Upper lobe of left lung (tissue), 6 donors: Measurements from ENCODE around the gene PYGL. TPM values are rescaled to one million over a fixed set of nuclear protein-coding genes. Genes with fewer than 3 reads are reported as not detected.

Experiments
- ATAC-seq, 2 donors: fragments of 200-7000 bp; cut with Tn5 transposase; one replicate each; pipeline ENCODE4 v1.9.1; 2022; ENCODE audit warnings: mild to moderate bottlenecking in 2 of 2, moderate library complexity in 2 of 2; ENCODE audit not compliant: low FRiP score in 2 of 2
- DNase-seq, 2 donors: peaks; one replicate each; pipeline ENCODE4 v3.0.0-alpha.2; 2019 to 2020
- H3K27ac ChIP-seq, 4 donors: fragments of 200-600 bp; sonication (generic); one replicate each; pipeline ENCODE4 v1.5.1; 2016 to 2019
- H3K27me3 ChIP-seq, 4 donors: fragments of 200-600 bp; sonication (generic); one replicate each; pipeline ENCODE4 v1.5.1; 2017 to 2019
- H3K36me3 ChIP-seq, 4 donors: fragments of 200-600 bp; sonication (generic); one replicate each; pipeline ENCODE4 v1.5.1; 2016 to 2019
- H3K4me1 ChIP-seq, 4 donors: fragments of 200-600 bp; sonication (generic); one replicate each; pipeline ENCODE4 v1.5.1; 2018 to 2019
- H3K4me3 ChIP-seq, 4 donors: fragments of 200-600 bp; sonication (generic); one replicate each; pipeline ENCODE4 v1.5.1; 2017 to 2019; ENCODE audit warnings: mild to moderate bottlenecking in 2 of 4, moderate library complexity in 1 of 4
- H3K9me3 ChIP-seq, 4 donors: fragments of 200-600 bp; sonication (generic); one replicate each; pipeline ENCODE4 v1.5.1; 2018 to 2019
- EP300 ChIP-seq, 4 donors: sonication (generic); formaldehyde crosslinking; IDR thresholded peaks; one replicate each; pipeline ENCODE4 v1.5.1; 2017; ENCODE audit warnings: antibody characterized with exemption in 4 of 4, control low read depth in 2 of 4
- POLR2A ChIP-seq, 4 donors: fragments of 450-650 bp; IDR thresholded peaks; one replicate each; pipeline ENCODE4 v1.5.1; 2016 to 2017; ENCODE audit warnings: antibody characterized with exemption in 4 of 4, mild to moderate bottlenecking in 2 of 4
- POLR2AphosphoS5 ChIP-seq, 2 donors: sonication (generic); formaldehyde crosslinking; IDR thresholded peaks; one replicate each; pipeline ENCODE4 v1.5.1; 2017; ENCODE audit warnings: antibody characterized with exemption in 2 of 2
- WGBS, 2 donors: methylation state at CpG; one replicate each; pipeline ENCODE4 v1.1.5; 2017 to 2018; 5-methylcytosine and 5-hydroxymethylcytosine counted together
- total RNA-seq, 6 donors: library from RNA; depleted of rRNA in 4 of 6; stranded (reverse); fragments of >200 nt in 4 of 6; gene quantifications; one replicate each; pipeline versions ENCODE4 v1.1.0 to v1.2.1, GENCODE V29; 2016 to 2021
- TF ChIP-seq, protein P1 (sequence below), 6 experiments: fragments of 450-650 bp in 4 of 6; fragments of 200-600 bp in 2 of 6; sonication (generic) in 2 of 6; IDR thresholded peaks; one replicate each; pipeline ENCODE4 v1.5.1; 2016 to 2019; ENCODE audit warnings: antibody characterized with exemption in 6 of 6
- donor health status: DM: no; HTN: no; CAD: no; lungs with moderate emphysema.
- donor health status: DM: no; HTN: yes; CAD: no; lungs with severe emphysema.

Gene PYGL
- total RNA-seq, 6 donors from 2014 or later = 33.6 to 73.2 (median 55.9) TPM

DNA sequence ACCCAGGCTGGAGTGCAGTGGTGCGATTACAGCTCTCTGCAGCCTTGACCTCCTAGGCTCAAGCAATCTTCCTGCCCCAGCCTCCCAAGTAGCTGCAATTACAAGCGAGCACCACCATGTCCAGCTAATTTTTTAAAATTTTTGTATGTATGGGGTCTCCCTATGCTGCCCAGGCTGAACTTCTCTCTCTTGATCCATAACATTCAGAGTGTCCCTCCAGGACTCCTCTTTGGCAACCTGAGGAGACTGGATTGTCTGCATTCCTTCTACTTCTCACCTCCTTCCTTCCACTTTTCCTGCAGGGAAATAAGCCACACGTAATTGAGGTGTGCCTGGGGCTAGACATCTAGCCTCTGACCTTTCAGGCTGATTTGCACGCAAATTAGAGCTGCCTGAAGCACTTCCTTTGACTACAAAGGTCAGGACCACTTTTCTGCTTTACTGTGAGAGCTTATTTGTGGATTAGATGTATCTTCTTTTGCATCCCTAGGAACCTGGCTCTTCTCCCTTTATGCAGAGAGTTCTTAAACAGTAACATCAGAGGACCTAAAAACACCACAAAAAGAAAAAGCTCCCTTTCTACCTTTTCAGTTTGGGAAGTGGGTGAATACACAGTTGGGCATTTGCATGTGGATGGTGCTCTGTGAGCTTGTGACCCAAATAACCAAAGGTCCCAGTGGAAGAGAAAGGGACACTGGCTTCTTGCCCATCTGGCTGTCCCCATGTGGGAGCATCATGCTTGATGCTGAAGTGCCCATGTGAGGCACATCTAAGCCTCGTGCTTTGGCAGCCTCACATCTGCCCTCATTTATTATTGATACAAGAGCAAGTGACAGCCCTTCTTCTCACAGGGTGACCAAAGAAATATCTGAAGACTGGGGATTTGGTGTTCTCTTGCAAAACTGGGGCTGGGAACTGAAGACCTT, 33.5 kb downstream of the PYGL start:
- Histone ChIP-seq H3K27me3 (no peaks in the 10 kb centered on the region), H3K4me3 (no peak overlapping the region), H3K9me3 (no peaks in the 10 kb centered on the region), H3K36me3 (peaks cover 8 to 85% (median 45%) of the 10 kb centered on the region in 4 donors), H3K4me1 (no peaks in the 10 kb centered on the region), H3K27ac (no peak overlapping the region)
- 72 to 83% methylated on average over 5 of the region's 5 CpGs for WGBS, 2 donors
- no peak for ATAC-seq
- no peak for DNase-seq
- no peak for TF ChIP-seq EP300 (IDR thresholded peaks at IDR 0.05)
- TF ChIP-seq POLR2AphosphoS5 (IDR thresholded peaks at IDR 0.05) = no peak
- TF ChIP-seq POLR2A (IDR thresholded peaks at IDR 0.05) = no peak
- TF ChIP-seq, protein P1, sequence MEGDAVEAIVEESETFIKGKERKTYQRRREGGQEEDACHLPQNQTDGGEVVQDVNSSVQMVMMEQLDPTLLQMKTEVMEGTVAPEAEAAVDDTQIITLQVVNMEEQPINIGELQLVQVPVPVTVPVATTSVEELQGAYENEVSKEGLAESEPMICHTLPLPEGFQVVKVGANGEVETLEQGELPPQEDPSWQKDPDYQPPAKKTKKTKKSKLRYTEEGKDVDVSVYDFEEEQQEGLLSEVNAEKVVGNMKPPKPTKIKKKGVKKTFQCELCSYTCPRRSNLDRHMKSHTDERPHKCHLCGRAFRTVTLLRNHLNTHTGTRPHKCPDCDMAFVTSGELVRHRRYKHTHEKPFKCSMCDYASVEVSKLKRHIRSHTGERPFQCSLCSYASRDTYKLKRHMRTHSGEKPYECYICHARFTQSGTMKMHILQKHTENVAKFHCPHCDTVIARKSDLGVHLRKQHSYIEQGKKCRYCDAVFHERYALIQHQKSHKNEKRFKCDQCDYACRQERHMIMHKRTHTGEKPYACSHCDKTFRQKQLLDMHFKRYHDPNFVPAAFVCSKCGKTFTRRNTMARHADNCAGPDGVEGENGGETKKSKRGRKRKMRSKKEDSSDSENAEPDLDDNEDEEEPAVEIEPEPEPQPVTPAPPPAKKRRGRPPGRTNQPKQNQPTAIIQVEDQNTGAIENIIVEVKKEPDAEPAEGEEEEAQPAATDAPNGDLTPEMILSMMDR (IDR thresholded peaks at IDR 0.05) = no peak

DNA sequence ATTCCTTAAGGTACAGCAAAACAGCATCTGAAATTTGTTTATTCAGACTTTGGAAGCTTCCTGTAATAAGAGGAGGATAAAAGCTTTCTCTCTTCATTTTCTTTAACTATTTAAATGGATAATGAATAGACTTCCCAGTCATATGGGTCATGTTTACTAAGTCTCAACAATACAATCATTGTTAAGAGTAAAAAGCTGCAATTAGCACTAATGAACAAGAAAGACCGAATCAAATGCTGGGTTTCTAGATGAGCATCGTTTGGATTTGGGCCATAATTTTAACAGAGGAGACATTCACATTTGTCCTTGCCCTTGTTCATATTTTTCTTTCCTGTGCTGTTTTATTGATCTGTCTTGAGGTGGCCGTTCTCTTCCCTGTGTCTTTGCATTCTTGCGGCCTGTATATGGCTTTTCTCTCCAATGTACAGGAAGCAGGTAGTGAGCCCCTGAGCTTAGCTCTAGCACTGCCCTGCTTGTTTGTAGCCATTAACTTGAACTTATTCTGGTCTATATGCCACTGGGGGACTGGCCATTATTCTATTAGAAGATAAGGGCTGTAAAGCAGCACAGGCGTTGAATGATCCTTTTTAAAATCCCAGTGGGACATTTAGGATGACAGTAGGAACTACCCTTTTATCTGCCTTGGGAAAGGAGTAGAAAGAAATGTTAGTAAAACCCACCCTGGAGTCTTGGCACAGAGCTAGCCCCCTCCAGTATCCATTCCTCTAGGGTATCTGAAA, 37.8 kb downstream of the PYGL start:
- H3K27ac ChIP-seq = no peak overlapping the region
- no peak for ATAC-seq
- H3K4me3 ChIP-seq = no peak overlapping the region
- no peaks in the 10 kb centered on the region for H3K4me1 ChIP-seq
- no peak for TF ChIP-seq POLR2A (IDR thresholded peaks at IDR 0.05)
- TF ChIP-seq, protein P1 (IDR thresholded peaks at IDR 0.05) = no peak
- no peak for TF ChIP-seq POLR2AphosphoS5 (IDR thresholded peaks at IDR 0.05)
- no peak for TF ChIP-seq EP300 (IDR thresholded peaks at IDR 0.05)
- H3K36me3 ChIP-seq = peaks cover 6 to 53% (median 24%) of the 10 kb centered on the region in 4 donors
- 75 to 77% methylated on average over 5 of the region's 5 CpGs for WGBS, 2 donors
- no peaks in the 10 kb centered on the region for H3K27me3 ChIP-seq
- no peak for DNase-seq
- no peaks in the 10 kb centered on the region for H3K9me3 ChIP-seq

DNA sequence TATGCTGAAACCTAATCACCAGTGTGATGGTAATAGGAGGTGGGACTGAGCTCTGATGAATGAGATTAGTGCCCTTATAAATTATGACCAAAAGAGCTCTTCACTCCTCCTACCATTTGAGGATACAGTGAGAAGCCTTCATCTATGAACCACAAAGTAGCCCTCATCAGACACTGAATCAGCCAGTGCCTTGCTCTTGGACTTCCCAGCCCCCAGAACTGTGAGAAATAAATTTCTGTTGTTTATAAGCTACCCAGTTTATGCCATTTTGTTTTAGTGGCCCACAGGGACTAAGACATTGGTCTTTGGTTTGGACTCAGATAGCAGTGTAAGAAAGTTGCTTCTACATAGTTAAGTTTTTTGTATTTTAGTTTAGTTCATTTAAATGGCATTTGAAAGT, 39.6 kb downstream of the PYGL start:
- DNase-seq (no peak), ATAC-seq (no peak)
- Histone ChIP-seq H3K27me3 (no peaks in the 10 kb centered on the region), H3K27ac (no peak overlapping the region), H3K36me3 (peaks cover 4 to 41% (median 20%) of the 10 kb centered on the region in 4 donors), H3K9me3 (no peaks in the 10 kb centered on the region), H3K4me1 (no peaks in the 10 kb centered on the region), H3K4me3 (no peak overlapping the region)
- TF ChIP-seq, protein P1 (IDR thresholded peaks at IDR 0.05) = no peak
- no peak for TF ChIP-seq POLR2A (IDR thresholded peaks at IDR 0.05)
- no peak for TF ChIP-seq POLR2AphosphoS5 (IDR thresholded peaks at IDR 0.05)

DNA sequence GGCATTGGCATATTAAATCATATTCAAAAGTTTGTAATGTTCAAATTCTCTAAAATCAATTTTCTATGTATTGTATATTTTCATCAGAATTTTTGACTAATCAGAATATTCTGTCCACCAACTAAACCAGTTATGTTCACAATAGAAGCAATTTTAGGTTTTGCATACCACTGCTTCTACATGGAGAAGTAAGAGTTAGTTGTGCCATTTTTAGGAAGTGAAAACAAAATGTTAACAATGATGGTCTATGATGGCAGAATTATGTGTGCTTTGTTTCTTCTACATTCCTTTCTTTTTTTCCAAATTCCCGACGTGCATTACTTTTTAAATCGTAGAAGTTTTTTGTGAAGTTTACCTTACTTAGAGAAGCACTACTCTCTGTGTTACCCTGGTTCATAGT, 42.9 kb downstream of the PYGL start:
- Histone ChIP-seq H3K27me3 (no peaks in the 10 kb centered on the region), H3K4me1 (no peaks in the 10 kb centered on the region), H3K27ac (no peak overlapping the region), H3K36me3 (peaks cover 0 to 13% (median 3%) of the 10 kb centered on the region in 4 donors), H3K4me3 (no peak overlapping the region), H3K9me3 (no peaks in the 10 kb centered on the region)
- ATAC-seq = no peak
- DNase-seq = no peak
- TF ChIP-seq, protein P1 (IDR thresholded peaks at IDR 0.05) = no peak
- no peak for TF ChIP-seq EP300 (IDR thresholded peaks at IDR 0.05)
- no peak for TF ChIP-seq POLR2AphosphoS5 (IDR thresholded peaks at IDR 0.05)
- WGBS, 2 donors = 84 to 88% methylated on average over 3 of the region's 3 CpGs
